ENCODE data around the gene TARS3.
A peak's percentile ranks its signal among the peaks of the same experiment; 100 is the strongest.

TARS3 gene

DNA sequence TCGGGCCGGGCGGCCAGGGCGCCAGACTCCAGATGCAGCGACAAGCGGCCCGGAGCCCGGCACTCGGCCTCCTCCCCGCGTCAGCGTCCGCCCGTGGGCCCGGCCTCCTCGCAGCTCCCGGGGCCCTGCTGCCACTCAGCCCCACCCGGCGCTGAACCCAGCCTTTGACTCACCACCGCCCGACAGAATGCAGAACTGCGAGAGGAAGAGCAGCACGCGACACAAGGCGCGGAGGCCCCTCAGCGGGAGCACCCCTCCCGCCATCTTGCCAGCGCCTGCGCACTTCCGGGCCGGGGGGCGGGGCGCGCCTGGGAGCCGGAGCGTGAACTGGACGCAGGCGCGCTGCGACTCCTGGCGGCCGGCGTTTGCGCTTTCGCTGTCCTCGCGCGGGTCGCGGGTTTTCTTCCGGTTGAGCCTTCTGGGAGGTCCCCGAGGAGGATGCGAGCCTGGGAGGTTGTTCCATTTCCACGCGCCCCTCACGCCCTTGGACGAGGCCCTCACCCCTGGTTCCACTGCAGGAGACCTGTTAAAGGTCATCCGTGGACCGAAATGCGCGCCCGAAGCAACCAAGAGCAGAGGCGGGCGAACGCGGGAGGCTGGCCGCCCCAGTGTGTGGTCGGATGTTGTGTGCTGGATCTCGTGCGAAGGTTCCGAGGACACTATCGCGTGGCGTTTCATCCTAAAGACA is 72.0 kb downstream of the TARS3 start, which contains the start of gene TM2D3:
Gene TM2D3 (minus strand): TSS at position 284 of the 688 bp plus-strand sequence. CDS start 20 bp downstream, at position 264.
- peaks cover 5% of the 10 kb centered on the region for H3K4me1 ChIP-seq (ENCODE audit: control insufficient read depth, low read depth, low read length)
- H3K4me3 ChIP-seq (ENCODE audit: low read length), result peak within 1 kb of the TSS; percentile 96
- H3K27ac ChIP-seq (ENCODE audit: low read length), result no peak within 1 kb of the TSS
- no peaks in the 10 kb centered on the region for H3K27me3 ChIP-seq (ENCODE audit: control insufficient read depth, insufficient read depth, low read length)
- H3K9me3 ChIP-seq (ENCODE audit: control insufficient read depth, low read depth, low read length), result no peaks in the 10 kb centered on the region
- H3K36me3 ChIP-seq (ENCODE audit: control insufficient read depth, low read depth, low read length), result peaks cover 15% of the 10 kb centered on the region
- peak within 1 kb of the TSS; percentile 61 for H3K9ac ChIP-seq (ENCODE audit: low read length)

DNA sequence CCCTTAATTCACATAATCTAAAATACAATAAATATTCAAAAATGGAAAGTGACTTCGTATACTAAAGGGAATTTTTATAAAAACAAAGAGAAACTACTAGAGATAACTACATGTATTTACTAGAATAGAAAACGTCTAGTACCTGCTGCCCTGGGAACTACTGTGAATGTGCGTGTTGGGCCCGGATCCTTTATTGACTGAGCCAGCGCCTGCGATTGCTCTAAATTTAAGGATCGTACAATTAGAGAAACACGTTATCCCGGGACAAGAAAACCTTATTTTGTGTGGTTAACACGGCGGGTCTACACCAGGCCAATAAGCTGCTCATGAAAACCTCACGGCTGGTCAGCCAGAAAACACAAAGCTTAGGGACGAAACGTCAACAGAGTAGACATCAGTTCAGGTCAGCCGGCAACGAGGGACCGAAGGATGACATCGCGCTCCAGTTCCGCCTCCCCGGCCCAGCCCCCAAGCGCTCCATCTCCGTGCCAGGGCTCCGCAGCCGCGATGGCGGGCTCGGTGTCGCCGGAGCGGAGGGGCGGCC is 72.6 kb downstream of the TARS3 start:
- Histone ChIP-seq H3K27ac (ENCODE audit: low read length) (no peak overlapping the region), H3K4me1 (ENCODE audit: control insufficient read depth, low read depth, low read length) (peaks cover 5% of the 10 kb centered on the region), H3K27me3 (ENCODE audit: control insufficient read depth, insufficient read depth, low read length) (no peaks in the 10 kb centered on the region), H3K4me3 (ENCODE audit: low read length) (peak overlapping the region; percentile 96), H3K9me3 (ENCODE audit: control insufficient read depth, low read depth, low read length) (no peaks in the 10 kb centered on the region), H3K9ac (ENCODE audit: low read length) (peak overlapping the region; percentile 61), H3K36me3 (ENCODE audit: control insufficient read depth, low read depth, low read length) (peaks cover 20% of the 10 kb centered on the region)

DNA sequence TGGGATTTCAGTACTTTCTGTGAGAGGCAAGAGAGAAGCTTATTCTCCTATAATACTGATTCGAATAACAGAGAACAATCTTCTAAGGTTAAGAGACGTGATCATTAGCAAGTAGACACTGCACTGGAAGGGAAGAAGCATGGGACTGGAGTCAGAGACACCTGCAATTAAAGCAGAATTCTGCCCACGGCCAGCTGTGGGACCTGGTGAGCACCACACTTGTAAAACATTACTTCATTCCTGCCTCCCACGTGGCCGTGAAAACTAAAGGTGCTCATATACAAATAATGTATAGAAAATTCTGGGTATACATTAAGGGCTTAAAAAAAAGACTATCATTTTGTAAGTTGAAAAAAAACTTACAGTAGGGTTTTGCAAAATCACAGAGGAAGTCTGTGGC is 74.1 kb downstream of the TARS3 start:
- Histone ChIP-seq H3K4me1 (ENCODE audit: control insufficient read depth, low read depth, low read length) (peaks cover 5% of the 10 kb centered on the region), H3K36me3 (ENCODE audit: control insufficient read depth, low read depth, low read length) (peaks cover 32% of the 10 kb centered on the region), H3K9ac (ENCODE audit: low read length) (no peak overlapping the region), H3K4me3 (ENCODE audit: low read length) (no peak overlapping the region), H3K27me3 (ENCODE audit: control insufficient read depth, insufficient read depth, low read length) (no peaks in the 10 kb centered on the region), H3K27ac (ENCODE audit: low read length) (no peak overlapping the region), H3K9me3 (ENCODE audit: control insufficient read depth, low read depth, low read length) (no peaks in the 10 kb centered on the region)

DNA sequence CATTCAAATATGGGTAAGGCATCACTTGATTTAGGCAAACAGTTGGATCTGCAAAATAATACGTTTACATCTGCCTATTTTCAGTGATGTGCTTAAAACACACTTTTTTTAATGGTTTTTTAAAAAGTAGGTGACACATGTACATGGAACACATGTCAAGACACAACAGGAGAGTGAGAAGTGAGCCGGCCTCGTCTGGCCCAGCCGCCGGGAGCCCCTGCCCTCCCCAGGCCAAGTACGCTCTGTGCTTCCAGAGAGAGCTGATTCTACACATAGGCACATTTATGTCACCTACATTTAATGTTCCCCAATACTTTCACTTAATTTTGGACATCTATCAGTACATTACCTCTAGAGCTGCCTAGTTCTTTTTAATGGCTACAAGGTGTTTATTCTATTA is 75.9 kb downstream of the TARS3 start:
- no peaks in the 10 kb centered on the region for H3K9me3 ChIP-seq (ENCODE audit: control insufficient read depth, low read depth, low read length)
- no peak overlapping the region for H3K9ac ChIP-seq (ENCODE audit: low read length)
- H3K27me3 ChIP-seq (ENCODE audit: control insufficient read depth, insufficient read depth, low read length), result no peaks in the 10 kb centered on the region
- H3K27ac ChIP-seq (ENCODE audit: low read length), result no peak overlapping the region
- no peak overlapping the region for H3K4me3 ChIP-seq (ENCODE audit: low read length)
- H3K36me3 ChIP-seq (ENCODE audit: control insufficient read depth, low read depth, low read length), result peaks cover 44% of the 10 kb centered on the region
- peaks cover 5% of the 10 kb centered on the region for H3K4me1 ChIP-seq (ENCODE audit: control insufficient read depth, low read depth, low read length)

DNA sequence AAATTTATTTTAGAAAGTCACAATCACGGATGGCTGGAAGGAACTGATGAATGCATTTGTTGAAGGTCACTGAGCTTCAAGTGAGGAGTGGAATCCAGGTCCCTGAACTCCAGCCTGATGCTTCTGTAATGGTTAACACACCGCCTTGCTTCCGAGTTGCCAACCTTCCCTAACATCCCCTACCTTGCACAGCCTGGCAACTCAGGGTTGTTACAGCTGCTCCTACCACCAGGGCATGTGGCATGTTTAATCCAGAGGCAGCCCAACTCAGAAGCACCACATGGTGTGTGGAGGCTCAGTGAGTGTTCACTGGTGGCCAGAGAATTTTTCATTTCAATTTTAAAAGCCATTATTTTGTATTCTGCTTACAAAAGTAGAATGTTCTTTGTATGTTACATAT is 77.0 kb downstream of the TARS3 start:
- Histone ChIP-seq H3K36me3 (ENCODE audit: control insufficient read depth, low read depth, low read length) (peaks cover 44% of the 10 kb centered on the region), H3K27me3 (ENCODE audit: control insufficient read depth, insufficient read depth, low read length) (no peaks in the 10 kb centered on the region), H3K4me3 (ENCODE audit: low read length) (no peak overlapping the region), H3K4me1 (ENCODE audit: control insufficient read depth, low read depth, low read length) (peaks cover 5% of the 10 kb centered on the region), H3K9me3 (ENCODE audit: control insufficient read depth, low read depth, low read length) (no peaks in the 10 kb centered on the region), H3K27ac (ENCODE audit: low read length) (no peak overlapping the region), H3K9ac (ENCODE audit: low read length) (no peak overlapping the region)

DNA sequence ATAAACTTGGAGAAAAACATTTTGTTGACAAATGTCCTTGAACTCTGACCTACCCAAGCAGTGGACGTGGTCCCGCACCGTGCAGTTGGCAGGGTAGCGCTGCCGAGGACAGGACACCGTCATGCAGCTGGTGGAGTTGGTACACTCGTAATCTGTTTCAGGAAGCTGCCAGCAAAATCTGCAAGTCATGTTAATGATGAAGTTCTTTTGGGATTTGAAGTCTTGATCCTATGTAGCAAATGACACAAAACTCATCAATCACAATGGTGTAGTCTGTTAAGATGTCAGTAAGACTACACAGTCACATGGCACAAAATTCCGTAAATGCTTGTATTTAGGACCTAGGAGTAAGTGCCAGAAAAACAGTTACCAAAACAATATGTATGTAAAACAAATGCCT is 77.6 kb downstream of the TARS3 start:
- Histone ChIP-seq H3K36me3 (ENCODE audit: control insufficient read depth, low read depth, low read length) (peaks cover 44% of the 10 kb centered on the region), H3K4me3 (ENCODE audit: low read length) (no peak overlapping the region), H3K9ac (ENCODE audit: low read length) (no peak overlapping the region), H3K9me3 (ENCODE audit: control insufficient read depth, low read depth, low read length) (no peaks in the 10 kb centered on the region), H3K4me1 (ENCODE audit: control insufficient read depth, low read depth, low read length) (peaks cover 5% of the 10 kb centered on the region), H3K27me3 (ENCODE audit: control insufficient read depth, insufficient read depth, low read length) (no peaks in the 10 kb centered on the region), H3K27ac (ENCODE audit: low read length) (no peak overlapping the region)

DNA sequence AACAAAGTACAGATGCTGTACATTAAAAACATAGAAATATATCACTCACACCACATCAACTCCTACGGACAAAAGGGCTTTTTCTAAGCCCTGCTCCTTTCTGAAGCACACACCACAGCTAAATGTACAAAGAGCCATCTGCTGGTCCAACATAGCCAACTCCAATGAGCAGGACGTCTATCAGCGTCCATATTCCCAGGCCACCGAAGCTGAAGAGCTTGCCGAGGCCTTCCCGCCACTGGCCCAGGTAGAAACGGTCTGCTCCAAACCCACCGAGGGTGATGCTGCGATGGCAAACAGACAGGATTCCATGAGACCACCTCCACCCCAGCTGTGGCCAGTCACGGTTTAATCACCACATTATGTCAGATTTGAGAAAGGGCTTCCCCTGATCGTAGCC is 81.9 kb downstream of the TARS3 start:
- no peaks in the 10 kb centered on the region for H3K27me3 ChIP-seq (ENCODE audit: control insufficient read depth, insufficient read depth, low read length)
- no peaks in the 10 kb centered on the region for H3K9me3 ChIP-seq (ENCODE audit: control insufficient read depth, low read depth, low read length)
- no peak overlapping the region for H3K27ac ChIP-seq (ENCODE audit: low read length)
- H3K4me1 ChIP-seq (ENCODE audit: control insufficient read depth, low read depth, low read length), result no peaks in the 10 kb centered on the region
- no peak overlapping the region for H3K4me3 ChIP-seq (ENCODE audit: low read length)
- no peak overlapping the region for H3K9ac ChIP-seq (ENCODE audit: low read length)
- peaks cover 34% of the 10 kb centered on the region for H3K36me3 ChIP-seq (ENCODE audit: control insufficient read depth, low read depth, low read length)

DNA sequence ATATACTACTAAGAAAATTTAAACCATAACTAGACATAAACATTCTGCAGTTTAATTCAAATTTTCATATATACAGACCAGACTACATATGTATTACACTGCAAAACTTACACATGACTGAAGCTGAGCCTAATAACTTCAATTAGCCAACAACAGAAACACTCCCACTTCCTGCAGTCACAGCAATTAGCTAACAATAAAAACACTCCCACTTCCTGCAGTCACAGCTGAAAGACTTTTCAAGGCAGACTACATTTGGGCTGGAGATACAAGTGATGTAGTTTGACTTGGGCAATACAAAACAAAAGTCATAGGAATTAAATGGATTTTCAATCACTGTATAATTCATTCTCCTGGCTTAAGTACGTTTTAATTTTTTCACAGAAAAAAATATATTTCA is 82.4 kb downstream of the TARS3 start:
- peaks cover 31% of the 10 kb centered on the region for H3K36me3 ChIP-seq (ENCODE audit: control insufficient read depth, low read depth, low read length)
- H3K9me3 ChIP-seq (ENCODE audit: control insufficient read depth, low read depth, low read length), result no peaks in the 10 kb centered on the region
- H3K4me3 ChIP-seq (ENCODE audit: low read length), result no peak overlapping the region
- H3K27me3 ChIP-seq (ENCODE audit: control insufficient read depth, insufficient read depth, low read length), result no peaks in the 10 kb centered on the region
- no peak overlapping the region for H3K27ac ChIP-seq (ENCODE audit: low read length)
- H3K9ac ChIP-seq (ENCODE audit: low read length), result no peak overlapping the region
- H3K4me1 ChIP-seq (ENCODE audit: control insufficient read depth, low read depth, low read length), result no peaks in the 10 kb centered on the region

DNA sequence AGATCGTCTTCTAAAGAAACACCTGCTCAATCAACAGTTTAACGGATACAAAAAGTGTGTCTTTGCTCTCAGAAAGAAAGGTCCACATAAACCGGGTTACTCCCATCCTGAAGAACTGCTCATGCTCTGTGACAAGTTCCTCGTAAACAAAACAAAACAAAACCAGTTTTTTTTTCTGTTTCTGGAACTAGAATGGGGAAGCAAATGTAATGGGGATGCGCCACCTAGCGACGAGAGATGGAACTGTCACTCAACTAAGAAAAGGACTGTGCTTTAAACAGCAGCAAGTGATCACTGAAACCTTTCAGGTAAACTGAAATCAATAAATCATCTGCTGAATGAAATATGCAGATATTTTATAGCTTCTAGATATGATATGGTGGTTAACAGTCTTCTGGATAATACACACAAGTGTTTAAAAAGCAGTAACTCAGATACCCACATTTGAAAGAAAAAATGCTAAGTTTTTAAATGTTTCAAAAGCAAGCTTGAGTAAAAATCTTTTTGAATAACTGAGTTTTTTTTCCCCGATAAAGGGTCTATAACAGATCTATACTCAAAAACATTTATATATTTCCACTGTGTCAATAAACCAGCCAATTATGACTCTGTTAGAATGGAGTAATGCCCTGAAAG is 83.0 kb downstream of the TARS3 start:
- Histone ChIP-seq H3K27me3 (ENCODE audit: control insufficient read depth, insufficient read depth, low read length) (no peaks in the 10 kb centered on the region), H3K4me3 (ENCODE audit: low read length) (no peak overlapping the region), H3K9ac (ENCODE audit: low read length) (no peak overlapping the region), H3K27ac (ENCODE audit: low read length) (no peak overlapping the region), H3K36me3 (ENCODE audit: control insufficient read depth, low read depth, low read length) (peaks cover 26% of the 10 kb centered on the region), H3K9me3 (ENCODE audit: control insufficient read depth, low read depth, low read length) (no peaks in the 10 kb centered on the region), H3K4me1 (ENCODE audit: control insufficient read depth, low read depth, low read length) (no peaks in the 10 kb centered on the region)

DNA sequence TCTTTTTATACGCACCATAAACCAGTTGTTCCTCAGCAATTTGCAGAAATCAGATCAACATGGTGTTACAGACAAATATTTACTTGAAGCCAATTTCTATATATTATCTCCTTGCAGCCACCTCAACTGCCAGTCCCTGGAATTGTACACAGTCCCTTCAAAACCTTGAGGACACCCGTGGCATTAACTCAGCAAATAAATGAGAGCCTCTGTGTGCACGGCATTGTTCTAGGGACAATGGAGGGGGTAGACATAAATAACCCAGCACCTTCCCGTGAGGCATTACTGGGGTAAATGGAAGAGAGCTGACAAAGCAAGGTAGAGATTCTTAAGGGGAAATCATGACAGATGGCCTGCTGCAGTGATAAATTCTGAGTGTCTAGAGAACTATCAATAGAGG is 84.6 kb downstream of the TARS3 start:
- no peaks in the 10 kb centered on the region for H3K4me1 ChIP-seq (ENCODE audit: control insufficient read depth, low read depth, low read length)

DNA sequence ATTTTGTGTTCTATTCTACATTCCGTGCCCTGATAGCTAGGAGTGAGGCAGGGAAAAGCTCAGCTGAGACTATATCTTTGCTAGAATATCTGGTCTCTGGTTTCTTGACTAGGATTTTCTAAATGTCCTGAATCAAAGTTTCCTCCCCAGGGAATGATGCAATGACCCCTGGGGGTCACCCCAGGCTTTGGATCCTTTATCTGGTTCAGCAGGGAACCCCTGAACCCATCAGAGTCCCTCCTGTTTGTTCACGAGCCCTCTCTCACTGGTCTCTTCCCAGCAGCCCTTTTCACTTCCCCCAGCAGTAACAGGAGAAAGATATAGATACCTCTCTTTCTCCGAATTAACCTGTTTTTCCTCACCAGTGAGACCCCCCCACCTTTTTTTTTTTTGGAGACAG is 86.4 kb downstream of the TARS3 start:
- no peaks in the 10 kb centered on the region for H3K9me3 ChIP-seq (ENCODE audit: control insufficient read depth, low read depth, low read length)
- no peak overlapping the region for H3K4me3 ChIP-seq (ENCODE audit: low read length)
- no peaks in the 10 kb centered on the region for H3K27me3 ChIP-seq (ENCODE audit: control insufficient read depth, insufficient read depth, low read length)
- no peaks in the 10 kb centered on the region for H3K4me1 ChIP-seq (ENCODE audit: control insufficient read depth, low read depth, low read length)
- peaks cover 4% of the 10 kb centered on the region for H3K36me3 ChIP-seq (ENCODE audit: control insufficient read depth, low read depth, low read length)
- H3K9ac ChIP-seq (ENCODE audit: low read length), result no peak overlapping the region
- H3K27ac ChIP-seq (ENCODE audit: low read length), result no peak overlapping the region

More for the DNA sequence above, 84.6 kb downstream of the TARS3 start:
- H3K27me3 ChIP-seq (ENCODE audit: control insufficient read depth, insufficient read depth, low read length), result no peaks in the 10 kb centered on the region
- H3K27ac ChIP-seq (ENCODE audit: low read length), result no peak overlapping the region
- no peak overlapping the region for H3K9ac ChIP-seq (ENCODE audit: low read length)
- no peaks in the 10 kb centered on the region for H3K9me3 ChIP-seq (ENCODE audit: control insufficient read depth, low read depth, low read length)
- peaks cover 12% of the 10 kb centered on the region for H3K36me3 ChIP-seq (ENCODE audit: control insufficient read depth, low read depth, low read length)
- no peak overlapping the region for H3K4me3 ChIP-seq (ENCODE audit: low read length)

DNA sequence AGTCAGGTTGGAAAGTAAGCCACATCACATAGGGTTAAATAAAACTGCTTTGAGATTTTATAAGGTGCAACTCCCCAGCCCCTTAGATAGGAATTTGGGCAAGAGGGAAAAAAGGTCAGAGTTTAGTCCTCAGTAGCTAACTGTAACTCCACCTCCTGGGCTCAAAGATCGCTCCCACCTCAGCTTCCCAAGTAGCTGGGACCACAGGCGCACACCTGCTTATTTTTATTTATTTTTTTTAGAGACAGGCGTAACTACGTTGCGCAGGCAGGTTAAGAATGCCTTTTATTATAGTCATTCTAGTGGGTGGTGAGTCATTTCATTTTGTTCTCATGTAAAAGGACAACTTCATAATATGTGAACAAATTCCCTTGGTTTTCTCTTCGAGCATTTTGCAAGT is 86.8 kb downstream of the TARS3 start:
- Histone ChIP-seq H3K4me3 (ENCODE audit: low read length) (no peak overlapping the region), H3K9me3 (ENCODE audit: control insufficient read depth, low read depth, low read length) (no peaks in the 10 kb centered on the region), H3K27ac (ENCODE audit: low read length) (no peak overlapping the region), H3K36me3 (ENCODE audit: control insufficient read depth, low read depth, low read length) (peaks cover 4% of the 10 kb centered on the region), H3K4me1 (ENCODE audit: control insufficient read depth, low read depth, low read length) (no peaks in the 10 kb centered on the region), H3K9ac (ENCODE audit: low read length) (no peak overlapping the region), H3K27me3 (ENCODE audit: control insufficient read depth, insufficient read depth, low read length) (no peaks in the 10 kb centered on the region)
